HG03575 (cell line): ENCODE measurements around the gene ZNF646.
"Not testable (repeated sequence)": the region's sequence is repeated elsewhere in the genome, so short reads cannot be mapped to it uniquely, and the experiment has no call there.

Source experiments
- ATAC-seq: cut with Tn5 transposase; IDR thresholded peaks from one replicate; pipeline ENCODE4 v1.9.1; 2021; ENCODE audit not compliant: unreplicated experiment, insufficient number of reproducible peaks, low FRiP score; ENCODE audit errors: extremely low read depth

ZNF646 gene

GRCh38 chr16:31083081-31083480 lies 8.9 kb downstream of the ZNF646 start:
- ATAC-seq, result no peak

- ATAC-seq, result no peak
Observed at GRCh38 chr16:31083556-31083955, 9.3 kb downstream of the ZNF646 start.

GRCh38 chr16:31083981-31084380 lies 9.8 kb downstream of the ZNF646 start:
- no peak for ATAC-seq

GRCh38 chr16:31084584-31085302 lies 10.5 kb downstream of the ZNF646 start:
- ATAC-seq, result no peak

DNA sequence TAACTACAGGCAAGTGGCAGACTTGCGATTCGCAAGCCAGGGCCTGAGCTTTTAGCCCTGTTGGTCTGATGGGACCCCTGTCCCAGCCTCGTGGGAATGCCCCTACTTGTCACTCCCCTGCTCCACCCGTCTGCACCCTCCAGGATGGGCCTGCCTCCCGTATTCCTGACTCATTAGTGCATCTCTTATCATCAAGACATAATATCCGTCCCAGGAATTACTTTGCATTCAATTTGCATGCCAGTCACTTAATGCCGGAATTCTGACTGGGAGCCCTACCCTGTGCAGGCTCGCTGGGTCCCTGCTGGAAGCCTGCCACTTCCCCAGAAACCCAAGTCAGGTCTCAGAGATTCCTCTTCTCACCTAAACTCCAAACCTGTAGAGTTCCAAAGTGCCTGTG lies 11.2 kb downstream of the ZNF646 start:
- no peak for ATAC-seq

DNA sequence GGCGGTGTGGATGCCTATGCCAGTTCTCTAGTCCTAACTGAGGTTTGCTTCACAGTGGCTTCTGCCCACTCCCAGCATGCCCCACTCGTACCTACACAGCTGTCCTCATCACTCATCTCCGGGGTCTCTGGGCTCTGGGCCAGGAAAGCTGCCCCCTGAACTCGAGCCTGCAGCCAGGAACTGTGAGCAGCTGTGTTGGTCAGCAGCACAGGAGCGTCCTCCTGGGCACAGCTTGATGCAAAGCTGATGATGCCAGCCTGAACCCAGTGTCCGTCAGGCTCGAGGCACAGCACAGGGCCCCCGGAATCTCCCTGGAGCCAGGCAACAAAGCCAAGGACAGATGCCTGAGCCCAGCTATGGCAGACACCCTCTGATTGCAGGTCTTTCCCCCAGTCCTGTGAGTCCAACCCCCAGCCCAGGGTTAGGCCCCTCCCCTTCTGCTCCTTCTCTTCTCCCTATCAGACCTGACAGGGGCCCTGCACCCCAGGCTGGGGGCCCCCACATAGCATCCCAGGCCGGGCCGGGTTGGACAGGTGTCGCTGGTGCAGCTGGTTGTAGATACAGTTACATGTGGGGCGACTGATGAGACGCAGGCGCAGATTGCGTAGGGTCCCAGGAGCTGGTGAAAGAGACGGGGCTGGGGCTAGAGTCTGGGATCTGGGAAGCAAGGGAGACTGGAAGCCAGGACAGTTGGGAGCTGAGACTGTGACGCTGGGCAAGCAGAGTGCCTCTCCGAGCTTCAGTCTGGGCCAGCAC lies 11.8 kb downstream of the ZNF646 start:
- ATAC-seq, result no peak

DNA sequence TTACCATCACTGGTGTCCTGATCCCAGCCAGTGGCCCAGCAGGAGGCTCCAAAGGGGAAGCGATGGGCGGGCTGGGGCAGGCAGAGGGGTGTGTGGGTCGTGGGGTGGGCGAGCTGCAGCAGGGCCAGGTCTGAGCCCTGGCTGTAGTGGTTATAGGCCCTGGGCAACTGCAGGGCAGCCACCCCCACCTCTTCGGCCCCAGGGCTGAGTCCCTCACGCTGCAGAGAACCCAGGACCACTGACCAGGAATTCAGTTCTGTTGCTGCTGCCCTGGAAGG lies 12.3 kb downstream of the ZNF646 start:
- no peak for ATAC-seq

DNA sequence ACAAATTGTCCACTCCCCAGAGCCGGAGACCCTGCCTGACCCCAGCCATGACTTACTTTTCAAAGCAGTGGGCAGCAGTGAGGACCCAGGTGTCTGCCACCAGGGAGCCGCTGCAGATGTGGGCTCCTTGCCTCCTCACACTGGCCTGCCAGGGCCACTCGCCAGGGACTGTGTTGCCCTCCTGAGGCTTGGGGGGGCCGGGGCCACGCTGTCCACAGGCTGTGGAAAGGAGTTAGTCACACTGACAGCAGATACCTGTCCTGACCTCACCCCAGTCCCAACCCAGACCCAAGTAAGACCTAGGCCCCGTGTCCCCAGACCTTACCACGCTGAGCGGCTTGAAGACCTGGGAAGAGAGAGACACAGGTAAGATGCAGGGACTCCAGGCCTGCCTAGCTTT lies 13.3 kb downstream of the ZNF646 start:
- no peak for ATAC-seq

GRCh38 chr16:31087971-31088370 lies 13.7 kb downstream of the ZNF646 start:
- ATAC-seq, result no peak

DNA sequence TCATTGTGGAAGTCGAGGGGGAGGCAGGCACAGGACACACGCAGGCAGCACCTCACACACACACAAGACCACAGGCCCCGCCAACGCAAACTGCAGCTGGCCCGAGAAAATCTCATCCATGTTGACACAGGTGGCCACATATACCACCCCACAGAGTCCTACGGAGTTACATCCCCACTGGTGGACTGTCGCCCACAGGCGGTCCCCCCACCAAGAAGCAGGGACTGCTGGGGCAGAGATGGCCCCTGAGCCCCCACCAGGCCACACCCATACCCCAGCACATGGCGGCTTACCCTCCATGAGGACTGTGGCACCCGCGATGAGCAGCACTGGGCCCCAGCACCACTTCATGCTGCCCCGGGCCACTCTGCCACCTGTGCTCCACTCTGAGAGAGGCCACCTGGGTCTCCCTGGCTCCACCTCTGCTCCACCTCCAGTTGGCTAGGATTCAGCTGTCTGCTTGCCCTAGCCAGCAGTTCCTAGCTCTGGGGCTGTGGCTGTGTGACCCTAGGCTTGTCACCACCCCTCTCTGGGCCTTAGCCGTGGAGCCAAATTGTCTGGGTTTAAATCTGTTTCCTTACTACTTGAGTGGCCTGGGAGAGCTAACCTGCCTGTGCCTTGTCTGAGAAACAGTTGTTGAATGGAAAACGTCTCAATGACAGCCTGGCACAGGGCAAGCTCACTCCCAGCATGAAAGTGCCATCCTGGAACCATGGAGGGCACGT lies 14.4 kb downstream of the ZNF646 start, which contains the start of gene PRSS53:
PRSS53 (minus strand) TSS at position 485 of the 725 bp plus-strand sequence; CDS start at position 351, 134 bp downstream.
- ATAC-seq, result no peak

DNA sequence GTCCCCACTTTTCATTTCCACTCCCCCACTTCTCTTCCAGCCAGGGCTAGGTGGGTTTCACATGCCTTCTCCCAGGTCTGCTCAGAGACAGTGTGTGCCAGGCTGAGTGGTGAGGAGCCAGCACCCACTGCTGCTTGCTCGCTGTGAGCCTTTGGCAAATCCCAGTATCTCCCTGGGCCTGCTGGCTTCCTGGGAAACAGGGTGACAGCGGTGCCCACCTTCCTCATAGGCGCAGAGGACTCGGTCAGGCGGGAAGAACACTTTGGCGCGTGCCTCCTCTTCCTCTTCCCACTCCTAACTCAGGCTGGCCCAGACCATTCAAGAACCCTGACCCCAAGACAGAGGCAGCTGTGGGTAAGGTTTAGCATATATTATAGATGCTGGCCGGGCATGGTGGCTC lies 15.0 kb downstream of the ZNF646 start:
- no peak for ATAC-seq

DNA sequence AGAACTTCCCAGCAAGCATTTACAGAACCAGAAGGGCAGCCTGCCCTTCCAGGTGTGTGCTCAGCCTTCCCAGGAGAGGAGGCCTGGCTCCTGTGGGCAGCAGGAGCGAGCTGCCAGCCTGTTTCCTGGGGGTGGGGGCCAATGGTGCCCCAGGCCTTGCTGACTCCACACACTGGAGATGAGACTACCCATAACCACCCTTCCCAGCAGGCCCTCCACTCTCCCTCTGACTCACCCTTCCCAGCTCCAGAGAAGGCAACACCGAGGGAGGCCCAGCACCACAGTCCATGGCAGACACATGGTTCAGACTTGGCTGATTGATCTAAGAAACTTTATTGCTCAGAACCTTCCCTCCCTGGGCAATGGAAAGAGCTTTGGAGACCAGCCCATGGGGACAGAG lies 16.3 kb downstream of the ZNF646 start:
- ATAC-seq, result no peak

- no peak for ATAC-seq
Observed at GRCh38 chr16:31092330-31092729, 18.1 kb downstream of the ZNF646 start.

DNA sequence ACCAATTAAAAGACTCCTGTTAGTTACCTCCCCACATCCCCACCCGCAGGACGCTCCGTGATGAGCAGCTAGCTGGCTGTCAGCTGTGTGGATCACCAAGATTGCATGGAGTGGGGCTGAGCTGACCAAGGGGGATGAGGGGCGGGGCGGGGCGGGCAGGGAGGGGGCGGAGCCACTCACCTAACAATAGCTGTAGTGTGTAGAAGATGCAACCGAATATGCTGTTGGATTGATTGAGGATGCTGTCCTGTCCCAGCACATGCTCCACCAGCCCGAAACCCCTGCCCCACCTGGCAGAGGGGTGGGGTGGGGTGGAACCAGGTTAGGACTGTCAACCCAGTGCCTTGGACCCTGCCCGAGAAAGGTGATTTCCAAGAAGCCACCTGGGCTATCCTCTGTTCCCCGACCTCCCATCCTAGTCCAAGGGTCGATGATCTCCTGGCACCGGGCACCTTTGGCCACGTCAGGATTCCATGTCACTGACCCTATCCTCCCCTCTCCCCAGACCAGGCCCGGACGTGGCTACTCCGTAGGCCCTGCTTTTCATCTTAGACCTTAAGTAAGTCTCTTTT lies 19.0 kb downstream of the ZNF646 start:
- ATAC-seq, result no peak

DNA sequence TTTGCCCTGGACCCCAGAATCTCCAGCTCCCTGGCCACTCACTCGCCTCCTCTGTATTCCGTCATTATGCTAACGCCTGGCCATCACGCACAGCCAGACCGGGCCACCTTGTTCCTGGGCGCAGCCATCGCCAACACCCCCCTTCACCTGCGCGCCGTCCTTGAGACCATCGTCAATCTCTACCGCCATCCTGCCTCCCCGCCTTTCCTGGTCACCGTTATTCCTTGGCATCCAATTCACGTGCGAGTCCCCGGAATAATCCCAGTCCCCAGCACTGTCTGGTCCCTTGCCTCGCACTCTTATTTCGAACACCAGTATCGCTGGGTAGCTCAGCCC lies 19.8 kb downstream of the ZNF646 start:
- ATAC-seq, result no peak

DNA sequence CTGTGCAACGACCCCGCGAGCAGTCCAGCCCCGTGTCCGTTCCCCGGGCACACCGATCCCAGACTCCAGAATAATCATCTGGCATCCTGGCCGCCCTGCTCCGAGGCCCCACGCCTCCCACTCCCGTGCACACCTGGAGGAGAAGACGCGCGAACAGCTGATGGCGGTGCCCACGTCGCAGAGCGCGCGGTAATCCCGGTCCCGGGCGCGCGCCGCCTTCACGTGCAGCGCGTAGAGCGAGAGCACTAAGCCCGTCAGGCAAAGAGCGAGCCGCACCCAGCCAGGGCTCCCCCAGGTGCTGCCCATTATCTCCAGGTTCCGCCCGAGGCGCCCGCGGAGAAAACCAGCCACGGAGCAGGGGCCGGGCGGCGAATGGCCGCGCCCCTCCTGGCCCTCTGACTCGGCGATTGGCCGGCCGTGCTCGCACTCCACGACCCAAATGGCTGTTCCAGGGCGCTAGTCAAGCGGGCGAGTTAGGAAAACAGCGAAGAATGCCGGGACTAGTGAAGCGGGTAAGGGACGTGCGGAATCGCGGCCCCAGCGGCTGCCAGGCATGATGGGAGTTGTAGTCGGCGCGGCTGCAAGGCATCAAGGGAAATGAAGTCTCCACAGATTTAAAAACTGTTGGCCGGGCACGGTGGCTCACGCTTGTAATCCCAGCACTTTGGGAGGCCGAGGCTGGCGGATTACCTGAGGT lies 20.4 kb downstream of the ZNF646 start, which contains the start of gene VKORC1:
VKORC1 (minus strand) TSS at position 374 of the 697 bp plus-strand sequence; CDS start at position 306, 68 bp downstream.
- no peak for ATAC-seq

GRCh38 chr16:31099860-31100638 lies 25.8 kb downstream of the ZNF646 start:
- no peak for ATAC-seq

GRCh38 chr16:31100876-31101641 lies 26.8 kb downstream of the ZNF646 start:
- not testable (repeated sequence) for ATAC-seq
